ENCODE data around the gene SIPA1L3.

Gene SIPA1L3

GRCh38 chr19:38194061-38194701 is 287.2 kb downstream of the SIPA1L3 start:
- Histone ChIP-seq H3K9ac (ENCODE audit: low read depth, low read length) (no peak overlapping the region), H3K36me3 (ENCODE audit: insufficient read depth, low read length) (no peaks in the 10 kb centered on the region), H3K4me1 (ENCODE audit: insufficient read depth, low read length) (no peaks in the 10 kb centered on the region), H3K9me3 (ENCODE audit: control insufficient read depth, insufficient read depth, low read length) (no peaks in the 10 kb centered on the region)

- H3K36me3 ChIP-seq (ENCODE audit: insufficient read depth, low read length), result no peaks in the 10 kb centered on the region
- H3K9me3 ChIP-seq (ENCODE audit: control insufficient read depth, insufficient read depth, low read length), result no peaks in the 10 kb centered on the region
- H3K9ac ChIP-seq (ENCODE audit: low read depth, low read length), result no peak overlapping the region
- no peaks in the 10 kb centered on the region for H3K4me1 ChIP-seq (ENCODE audit: insufficient read depth, low read length)
Observed at GRCh38 chr19:38195237-38195636, 288.2 kb downstream of the SIPA1L3 start.

- H3K4me1 ChIP-seq (ENCODE audit: insufficient read depth, low read length), result no peaks in the 10 kb centered on the region
- no peaks in the 10 kb centered on the region for H3K9me3 ChIP-seq (ENCODE audit: control insufficient read depth, insufficient read depth, low read length)
- no peak overlapping the region for H3K9ac ChIP-seq (ENCODE audit: low read depth, low read length)
- H3K36me3 ChIP-seq (ENCODE audit: insufficient read depth, low read length), result no peaks in the 10 kb centered on the region
Observed at GRCh38 chr19:38196245-38196837, 289.3 kb downstream of the SIPA1L3 start.

GRCh38 chr19:38196948-38197656 is 290.1 kb downstream of the SIPA1L3 start:
- H3K4me1 ChIP-seq (ENCODE audit: insufficient read depth, low read length), result no peaks in the 10 kb centered on the region
- no peak overlapping the region for H3K9ac ChIP-seq (ENCODE audit: low read depth, low read length)
- H3K36me3 ChIP-seq (ENCODE audit: insufficient read depth, low read length), result no peaks in the 10 kb centered on the region
- no peaks in the 10 kb centered on the region for H3K9me3 ChIP-seq (ENCODE audit: control insufficient read depth, insufficient read depth, low read length)

- no peaks in the 10 kb centered on the region for H3K4me1 ChIP-seq (ENCODE audit: insufficient read depth, low read length)
- H3K36me3 ChIP-seq (ENCODE audit: insufficient read depth, low read length), result no peaks in the 10 kb centered on the region; the same call in 1 of the 2 replicates
- no peaks in the 10 kb centered on the region for H3K9me3 ChIP-seq (ENCODE audit: control insufficient read depth, insufficient read depth, low read length)
- H3K9ac ChIP-seq (ENCODE audit: low read depth, low read length), result no peak overlapping the region
Observed at GRCh38 chr19:38197937-38198704, 291.1 kb downstream of the SIPA1L3 start.

- no peak overlapping the region for H3K9ac ChIP-seq (ENCODE audit: low read depth, low read length)
- H3K9me3 ChIP-seq (ENCODE audit: control insufficient read depth, insufficient read depth, low read length), result no peaks in the 10 kb centered on the region
- no peaks in the 10 kb centered on the region; the same call in 1 of the 2 replicates for H3K36me3 ChIP-seq (ENCODE audit: insufficient read depth, low read length)
- no peaks in the 10 kb centered on the region for H3K4me1 ChIP-seq (ENCODE audit: insufficient read depth, low read length)
Observed at GRCh38 chr19:38199340-38199739, 292.3 kb downstream of the SIPA1L3 start.

GRCh38 chr19:38201731-38202130 is 294.7 kb downstream of the SIPA1L3 start:
- H3K36me3 ChIP-seq (ENCODE audit: insufficient read depth, low read length), result no peaks in the 10 kb centered on the region; the same call in 1 of the 2 replicates
- no peak overlapping the region for H3K9ac ChIP-seq (ENCODE audit: low read depth, low read length)
- H3K4me1 ChIP-seq (ENCODE audit: insufficient read depth, low read length), result no peaks in the 10 kb centered on the region
- no peaks in the 10 kb centered on the region for H3K9me3 ChIP-seq (ENCODE audit: control insufficient read depth, insufficient read depth, low read length)

GRCh38 chr19:38202504-38202903 is 295.5 kb downstream of the SIPA1L3 start:
- Histone ChIP-seq H3K4me1 (ENCODE audit: insufficient read depth, low read length) (peaks cover 2% of the 10 kb centered on the region; the same call in 1 of the 2 replicates), H3K36me3 (ENCODE audit: insufficient read depth, low read length) (no peaks in the 10 kb centered on the region; the same call in 1 of the 2 replicates), H3K9ac (ENCODE audit: low read depth, low read length) (no peak overlapping the region), H3K9me3 (ENCODE audit: control insufficient read depth, insufficient read depth, low read length) (no peaks in the 10 kb centered on the region)

- Histone ChIP-seq H3K9me3 (ENCODE audit: control insufficient read depth, insufficient read depth, low read length) (no peaks in the 10 kb centered on the region), H3K9ac (ENCODE audit: low read depth, low read length) (no peak overlapping the region), H3K36me3 (ENCODE audit: insufficient read depth, low read length) (no peaks in the 10 kb centered on the region; the same call in 1 of the 2 replicates), H3K4me1 (ENCODE audit: insufficient read depth, low read length) (peaks cover 4% of the 10 kb centered on the region; the same call in 1 of the 2 replicates)
Observed at GRCh38 chr19:38203197-38203596, 296.2 kb downstream of the SIPA1L3 start.

GRCh38 chr19:38204096-38204495 is 297.1 kb downstream of the SIPA1L3 start:
- no peak overlapping the region for H3K9ac ChIP-seq (ENCODE audit: low read depth, low read length)
- H3K36me3 ChIP-seq (ENCODE audit: insufficient read depth, low read length), result no peaks in the 10 kb centered on the region; the same call in 1 of the 2 replicates
- H3K9me3 ChIP-seq (ENCODE audit: control insufficient read depth, insufficient read depth, low read length), result no peaks in the 10 kb centered on the region
- H3K4me1 ChIP-seq (ENCODE audit: insufficient read depth, low read length), result peaks cover 4% of the 10 kb centered on the region; the same call in 1 of the 2 replicates

- no peaks in the 10 kb centered on the region; the same call in 1 of the 2 replicates for H3K36me3 ChIP-seq (ENCODE audit: insufficient read depth, low read length)
- no peak overlapping the region for H3K9ac ChIP-seq (ENCODE audit: low read depth, low read length)
- no peaks in the 10 kb centered on the region for H3K9me3 ChIP-seq (ENCODE audit: control insufficient read depth, insufficient read depth, low read length)
- peaks cover 4% of the 10 kb centered on the region; the same call in 1 of the 2 replicates for H3K4me1 ChIP-seq (ENCODE audit: insufficient read depth, low read length)
Observed at GRCh38 chr19:38204728-38205127, 297.7 kb downstream of the SIPA1L3 start.

GRCh38 chr19:38206006-38206745 is 299.2 kb downstream of the SIPA1L3 start:
- H3K9ac ChIP-seq (ENCODE audit: low read depth, low read length), result no peak overlapping the region
- no peaks in the 10 kb centered on the region for H3K9me3 ChIP-seq (ENCODE audit: control insufficient read depth, insufficient read depth, low read length)
- H3K4me1 ChIP-seq (ENCODE audit: insufficient read depth, low read length), result peaks cover 4% of the 10 kb centered on the region; the same call in 1 of the 2 replicates
- no peaks in the 10 kb centered on the region; the same call in 1 of the 2 replicates for H3K36me3 ChIP-seq (ENCODE audit: insufficient read depth, low read length)

GRCh38 chr19:38206928-38207327 is 299.9 kb downstream of the SIPA1L3 start:
- H3K36me3 ChIP-seq (ENCODE audit: insufficient read depth, low read length), result no peaks in the 10 kb centered on the region; the same call in 1 of the 2 replicates
- H3K4me1 ChIP-seq (ENCODE audit: insufficient read depth, low read length), result peaks cover 4% of the 10 kb centered on the region; the same call in 1 of the 2 replicates
- H3K9ac ChIP-seq (ENCODE audit: low read depth, low read length), result no peak overlapping the region
- no peaks in the 10 kb centered on the region for H3K9me3 ChIP-seq (ENCODE audit: control insufficient read depth, insufficient read depth, low read length)
